Kasumi-1 (cell line): Measurements from ENCODE around the gene TFPI.

Source experiments
- DNase-seq, 2 experiments: peaks; one replicate each; lab custom pipeline; 2025; lab: John Stamatoyannopoulos, UW

The TFPI gene

DNA sequence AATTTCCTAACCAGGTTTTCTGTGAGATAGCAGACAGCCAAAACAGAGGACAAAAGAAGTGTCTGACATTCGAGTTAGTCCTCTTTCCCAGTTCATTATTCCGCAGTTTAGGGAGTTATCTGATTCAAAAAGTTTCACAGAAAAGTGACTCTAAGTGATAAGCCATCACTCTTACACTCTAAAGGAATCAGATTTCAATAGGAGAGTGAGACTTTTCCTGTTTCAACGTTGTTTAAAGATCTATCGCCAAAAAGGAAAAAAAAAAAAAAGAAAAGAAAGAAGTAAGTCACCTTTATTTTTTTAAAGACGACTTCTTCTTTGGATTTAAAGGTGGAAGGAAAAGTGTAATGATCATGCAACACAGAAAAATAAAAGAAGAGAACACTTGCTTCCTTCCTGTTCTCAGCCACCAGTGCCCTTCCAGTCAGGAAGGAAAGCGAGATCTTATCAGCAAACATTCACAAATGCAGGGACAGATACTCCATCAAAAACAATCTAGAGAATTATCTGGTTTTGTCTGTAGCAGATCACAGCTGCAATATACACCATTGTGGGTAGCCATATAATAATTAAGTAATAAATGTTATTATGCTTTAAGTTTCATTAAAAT is 49.8 kb downstream of the TFPI start:
- DNase-seq: peak; percentile 23 to 24

DNA sequence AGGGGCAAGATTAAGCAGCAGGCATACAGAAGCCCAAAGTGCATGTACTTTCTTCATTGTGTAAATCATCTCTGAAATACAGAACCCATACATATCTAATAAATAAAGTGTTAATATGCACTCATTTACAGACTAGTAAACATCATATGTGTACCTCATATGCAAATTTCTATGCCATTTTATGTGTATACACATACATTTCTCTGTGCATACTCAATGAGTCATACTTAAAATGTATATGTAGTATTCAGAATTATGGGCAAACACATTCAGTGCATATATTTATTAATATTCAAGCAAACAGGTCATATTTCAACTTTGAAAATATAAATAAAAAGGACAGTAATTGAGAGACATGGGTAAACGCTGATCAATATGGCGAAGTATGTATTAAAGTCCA is 50.5 kb downstream of the TFPI start:
- DNase-seq: no peak

DNA sequence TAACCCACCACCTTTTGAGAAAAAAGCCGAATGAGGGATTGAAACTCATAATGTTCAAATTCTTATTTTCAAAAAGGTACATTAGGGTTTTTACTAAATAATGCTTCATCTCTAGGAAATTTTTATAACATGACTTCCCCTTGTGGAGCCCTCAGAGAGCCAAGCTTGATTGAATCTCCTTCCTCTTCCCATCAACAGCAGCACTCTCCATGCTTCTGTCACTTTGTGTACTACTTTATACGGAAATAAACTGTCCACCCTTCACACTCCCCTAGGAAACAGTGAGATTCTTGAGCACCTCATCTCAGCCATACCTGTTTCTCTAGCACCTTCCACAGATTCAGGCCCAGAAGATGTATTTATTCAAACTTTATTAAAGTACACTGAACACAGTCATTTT is 51.8 kb downstream of the TFPI start:
- DNase-seq: peak; percentile 11 to 38

DNA sequence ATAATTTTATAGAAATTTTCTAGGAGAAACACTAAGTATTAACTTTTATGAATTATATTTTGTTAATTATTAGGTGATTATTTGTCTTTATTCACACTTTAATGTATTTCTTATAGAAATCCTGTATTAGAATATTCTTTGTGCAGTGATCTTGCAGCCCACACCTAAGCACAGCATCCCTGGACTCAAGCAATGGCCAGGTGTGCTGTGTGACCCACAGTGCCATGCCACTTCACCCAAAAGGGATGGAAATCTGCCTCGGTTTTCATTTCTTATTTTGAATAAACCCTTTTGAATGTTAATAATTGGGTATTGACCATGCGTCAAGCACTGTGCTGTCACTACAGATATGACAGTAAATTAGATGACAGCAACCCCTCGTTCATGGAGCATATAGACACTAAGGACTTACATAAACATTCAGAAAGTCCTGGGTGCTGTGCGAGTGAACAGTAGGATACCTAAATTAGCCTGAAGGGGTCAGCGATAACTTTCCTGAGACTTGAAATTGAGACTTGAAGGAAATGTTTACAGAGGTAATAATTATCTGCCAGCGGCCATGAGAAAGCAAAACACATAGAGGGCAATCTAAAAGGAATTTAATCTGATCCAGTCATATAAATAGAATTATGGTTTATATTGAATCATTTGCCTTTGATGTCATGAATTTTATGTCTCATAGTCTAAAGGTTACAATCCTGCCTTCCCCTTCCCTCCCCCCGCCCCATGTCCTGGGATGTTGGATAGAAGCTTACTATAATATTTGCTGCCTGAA is 53.5 kb downstream of the TFPI start:
- DNase-seq: peak; percentile 83 to 93

DNA sequence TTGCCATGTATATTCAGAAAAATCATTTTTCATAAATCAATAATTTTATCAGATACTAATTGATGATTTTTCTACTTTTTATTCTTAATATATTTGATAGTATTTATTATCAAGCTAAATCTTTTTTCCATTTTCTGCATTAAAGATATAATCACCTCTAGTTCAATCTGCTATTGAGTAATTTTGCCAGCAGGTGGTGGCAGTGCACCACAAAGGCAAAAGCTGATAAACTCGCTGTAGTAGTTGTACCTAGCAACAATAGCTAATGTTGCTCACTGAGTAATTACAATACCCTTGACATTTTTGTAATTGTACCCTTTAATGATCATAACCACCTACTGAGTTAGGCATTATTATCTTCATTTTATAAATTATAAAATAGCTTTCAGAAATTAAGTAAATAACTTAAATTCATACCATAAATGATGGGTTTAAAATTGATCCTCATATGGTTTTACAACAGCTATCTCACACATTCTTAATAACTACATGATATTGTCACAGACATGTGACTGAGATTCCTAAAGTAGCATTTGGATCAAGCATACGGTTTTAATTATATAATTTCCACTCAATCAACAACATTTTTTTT is 54.2 kb downstream of the TFPI start:
- peak; percentile 85 to 87 for DNase-seq

DNA sequence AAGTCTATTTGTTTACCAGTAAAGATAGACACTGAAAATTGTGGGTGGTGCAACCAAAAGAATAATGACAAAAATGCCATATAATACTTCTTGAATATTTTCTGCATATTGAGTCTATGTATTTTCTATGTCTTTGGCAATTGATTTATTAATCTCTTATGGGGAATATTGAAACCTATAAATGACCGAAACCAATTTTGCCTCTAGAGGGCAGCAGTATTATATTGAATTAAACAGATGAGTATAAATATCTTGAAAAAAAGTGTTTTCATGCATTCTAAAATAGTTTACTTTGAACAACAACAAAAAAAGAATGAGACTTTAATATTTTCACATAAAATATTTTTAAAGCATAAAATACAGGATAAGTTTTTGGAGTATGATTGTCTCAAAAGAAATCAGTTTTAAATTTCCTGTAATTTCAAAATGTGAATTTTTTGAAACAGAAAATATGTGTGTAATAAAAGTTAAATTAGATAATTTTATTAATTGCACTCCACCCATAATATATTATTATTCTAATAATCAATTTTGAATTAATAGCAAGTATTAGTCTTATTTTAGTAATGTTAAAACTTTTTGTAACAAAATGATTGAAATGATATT is 56.3 kb downstream of the TFPI start:
- DNase-seq: peak; percentile 21 to 61

DNA sequence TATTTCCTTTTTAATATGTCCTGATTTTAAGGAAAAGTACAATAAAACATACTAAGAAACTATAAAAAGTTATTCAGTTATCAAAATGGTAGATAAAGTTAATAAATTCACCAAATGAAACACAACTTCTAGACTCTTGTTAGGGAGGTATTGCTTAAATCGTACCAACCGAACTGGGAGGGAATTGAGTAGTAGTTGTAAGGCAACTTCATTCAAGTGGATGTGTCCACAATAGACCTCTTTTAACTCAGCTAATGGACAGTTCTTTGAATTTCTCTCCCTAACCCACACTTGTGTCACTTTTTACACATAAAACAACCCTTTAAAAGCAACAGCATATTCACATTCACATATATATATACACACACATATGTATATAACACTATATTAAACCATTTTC is 57.1 kb downstream of the TFPI start:
- no peak for DNase-seq

DNA sequence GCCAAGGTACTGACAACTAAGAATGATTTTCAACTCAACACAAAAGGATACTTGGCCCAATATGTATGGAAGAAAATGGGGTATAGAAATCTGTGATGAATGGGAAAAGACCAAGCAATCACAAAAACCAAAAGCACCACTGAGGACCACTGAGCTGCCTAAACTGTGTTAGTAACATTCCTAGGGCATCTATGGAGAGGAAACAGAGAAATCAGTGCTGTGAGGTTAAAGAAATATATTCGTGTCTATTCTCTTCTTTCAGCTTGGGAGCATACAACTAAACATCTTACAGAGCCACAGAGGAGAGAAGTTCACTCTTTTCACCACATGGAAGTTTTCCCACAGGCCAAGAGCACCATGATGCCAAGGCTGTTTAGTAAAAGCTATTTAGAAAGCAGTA is 58.9 kb downstream of the TFPI start:
- DNase-seq: no peak

DNA sequence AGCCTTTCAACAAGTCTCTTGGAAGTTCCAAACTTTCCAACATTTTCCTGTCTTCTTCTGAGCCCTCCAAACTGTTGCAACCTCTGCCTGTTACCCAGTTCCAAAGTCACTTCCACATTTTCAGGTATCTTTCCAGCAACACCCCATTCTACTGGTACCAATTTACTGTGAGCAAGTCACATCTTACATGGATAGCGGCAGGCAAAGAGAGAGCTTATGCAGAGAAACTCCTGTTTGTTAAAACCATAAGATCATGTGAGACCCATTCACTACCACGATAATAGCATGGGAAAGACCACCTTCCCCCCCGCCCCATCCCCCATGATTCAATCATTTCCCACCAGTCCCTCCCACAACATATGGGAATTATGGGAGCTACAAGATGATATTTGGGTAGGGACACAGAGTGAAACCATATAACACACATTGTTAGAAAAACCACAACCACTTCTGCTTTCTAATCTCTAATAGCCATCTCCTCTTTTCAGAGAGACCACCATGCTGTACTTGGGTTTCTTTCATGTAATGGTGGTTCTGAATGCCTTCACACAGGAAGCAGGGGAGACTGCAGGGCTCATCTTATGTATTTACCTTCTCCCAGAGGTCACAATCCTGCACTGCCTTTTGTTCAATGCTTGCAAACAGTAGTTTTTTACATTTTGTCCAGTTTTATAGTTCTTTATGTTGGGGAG is 60.2 kb downstream of the TFPI start:
- DNase-seq: peak; percentile 31 to 59

DNA sequence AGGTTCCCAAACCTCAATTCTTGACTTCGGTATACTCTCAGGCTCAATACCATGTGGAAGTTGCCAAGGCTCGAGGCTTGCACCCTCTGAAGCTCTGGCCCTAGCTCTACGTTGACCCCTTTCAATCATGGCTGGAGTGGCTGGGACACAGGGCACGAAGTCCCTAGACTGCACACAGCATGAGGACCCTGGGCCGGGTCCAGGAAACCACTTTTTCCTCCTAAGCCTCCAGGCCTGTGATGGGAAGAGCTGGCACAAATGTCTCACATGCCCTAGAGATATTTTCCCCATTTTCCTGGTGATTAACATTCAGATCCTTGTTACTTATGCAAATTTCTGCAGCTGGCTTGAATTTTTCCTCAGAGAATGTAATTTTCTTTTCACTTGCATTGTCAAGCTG is 61.1 kb downstream of the TFPI start:
- no peak for DNase-seq

DNA sequence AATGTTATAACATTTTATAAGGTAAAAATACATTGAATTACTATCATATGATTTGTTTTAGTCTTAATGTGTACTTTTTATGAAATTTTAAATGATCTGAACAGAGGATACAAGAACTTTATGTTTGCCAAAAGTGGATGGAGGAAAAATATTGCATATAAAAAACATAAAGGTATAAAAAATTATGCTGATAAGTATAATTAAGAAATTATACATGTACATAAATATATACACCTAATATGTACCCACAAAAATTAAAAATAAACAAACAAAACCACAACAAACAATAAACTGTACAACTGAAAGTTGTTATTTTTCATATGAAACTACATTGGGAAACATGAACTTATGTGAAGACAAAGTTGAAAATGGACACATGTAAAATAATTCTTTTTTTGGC is 68.0 kb downstream of the TFPI start:
- no peak for DNase-seq

DNA sequence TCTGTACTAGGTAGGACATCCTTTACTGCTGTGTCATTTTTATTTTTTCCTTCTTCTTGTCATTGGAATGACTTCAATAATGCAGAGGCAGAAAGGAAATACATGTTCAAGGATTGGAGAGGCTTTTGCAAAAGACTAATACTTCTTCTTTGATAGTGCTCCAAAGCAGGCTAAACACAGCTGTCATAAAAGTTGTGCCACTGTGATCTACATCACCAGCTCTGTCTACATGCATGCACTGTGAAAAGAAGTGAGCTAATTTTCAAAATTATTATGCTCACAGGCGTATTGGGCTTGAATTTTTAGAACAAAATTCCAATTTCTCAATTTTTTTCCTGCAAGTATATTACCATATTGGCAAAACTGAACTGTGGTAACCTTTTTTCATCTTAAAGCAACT is 68.7 kb downstream of the TFPI start:
- no peak for DNase-seq

DNA sequence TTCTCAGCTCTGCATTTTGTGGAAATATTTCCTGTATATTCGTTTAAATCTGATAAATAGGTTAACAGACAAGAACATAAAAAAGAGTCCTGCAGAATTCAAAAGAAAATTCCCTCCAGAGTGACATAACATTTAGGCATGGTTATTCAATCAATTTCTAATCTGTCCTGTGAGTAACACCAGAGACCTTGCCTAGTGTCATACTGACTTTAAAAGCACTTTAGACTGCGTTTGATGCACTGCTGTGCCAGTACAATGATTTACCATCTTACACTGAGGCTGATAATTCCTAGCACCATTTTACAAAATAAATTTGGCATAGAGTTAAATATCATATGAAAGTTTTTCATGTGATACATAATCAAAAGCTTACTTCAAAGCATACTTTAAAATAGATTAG is 70.7 kb downstream of the TFPI start:
- DNase-seq: no peak

DNA sequence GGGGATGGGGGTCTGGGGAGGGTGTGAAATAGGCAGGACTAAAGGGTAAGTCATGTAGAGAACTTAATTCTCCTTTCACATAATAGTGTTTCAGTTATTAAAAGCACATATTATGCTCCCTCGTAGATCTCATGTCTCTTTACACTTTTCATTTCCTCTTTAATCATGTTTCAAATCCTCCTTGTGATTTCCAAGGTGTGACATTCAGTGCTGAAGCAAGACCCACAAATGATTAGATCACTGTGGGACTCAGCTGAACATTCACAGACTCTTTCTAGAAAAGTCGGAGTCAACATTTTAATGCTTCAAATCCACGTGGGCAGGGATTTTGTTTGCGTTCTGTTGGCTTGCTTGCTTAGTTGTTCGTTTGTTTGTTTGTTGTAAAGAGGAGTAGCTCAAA is 71.4 kb downstream of the TFPI start:
- DNase-seq: no peak

DNA sequence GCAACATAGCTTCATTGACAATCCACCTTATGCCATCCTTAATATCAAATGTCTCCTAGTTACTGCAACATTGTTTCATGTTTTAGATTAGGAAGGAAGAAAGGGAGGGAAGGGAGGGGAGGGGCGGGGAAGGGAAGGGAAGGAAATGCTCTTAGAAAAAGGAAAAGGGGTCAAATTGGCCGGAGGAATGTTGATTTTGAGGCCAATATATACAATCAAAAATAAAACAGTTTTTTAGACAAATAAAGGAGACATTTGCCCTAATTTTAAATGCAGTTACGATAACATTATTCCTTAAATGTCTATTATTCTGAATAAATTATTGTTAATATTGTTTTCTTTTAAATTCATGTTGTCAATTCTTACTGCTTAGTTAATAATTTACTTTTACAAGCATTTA is 72.7 kb downstream of the TFPI start:
- DNase-seq: no peak

DNA sequence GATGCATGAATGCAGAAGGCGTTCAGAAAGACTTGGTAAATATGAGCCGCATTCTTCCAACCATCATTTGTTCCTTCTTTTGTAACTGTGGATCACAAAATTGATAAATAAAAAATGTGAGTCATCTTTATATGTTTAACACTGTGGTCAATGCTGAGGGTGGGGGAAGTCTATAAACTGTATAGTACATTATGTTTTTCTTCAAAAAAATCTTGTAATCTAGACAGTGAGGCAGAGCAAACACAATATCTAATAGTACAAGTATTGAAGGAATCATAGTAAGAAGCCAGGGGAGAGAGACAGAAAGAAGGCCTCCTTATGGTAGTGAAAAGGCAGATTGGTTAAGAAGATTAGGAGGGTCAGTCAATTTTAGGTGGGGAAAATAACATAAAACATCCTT is 75.5 kb downstream of the TFPI start:
- no peak for DNase-seq

DNA sequence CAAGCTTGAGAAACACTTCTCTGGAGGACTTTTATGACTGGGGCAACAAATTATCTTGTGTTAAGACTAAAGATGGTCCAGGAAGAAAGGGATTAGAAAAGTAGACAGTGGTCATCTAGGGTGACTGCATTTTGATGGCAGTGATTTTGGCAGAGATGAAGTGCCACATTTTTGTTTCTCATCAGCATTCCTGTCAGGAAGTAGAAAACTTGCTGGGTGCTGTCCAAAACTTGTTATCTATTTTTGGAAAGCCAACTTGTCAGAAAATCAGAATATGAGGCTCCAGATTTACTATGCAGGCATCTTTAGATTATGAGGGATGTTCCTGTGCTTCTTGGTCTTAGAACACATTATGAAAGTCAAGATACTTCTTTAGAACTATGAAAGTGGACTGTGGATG is 77.2 kb downstream of the TFPI start:
- DNase-seq: no peak

DNA sequence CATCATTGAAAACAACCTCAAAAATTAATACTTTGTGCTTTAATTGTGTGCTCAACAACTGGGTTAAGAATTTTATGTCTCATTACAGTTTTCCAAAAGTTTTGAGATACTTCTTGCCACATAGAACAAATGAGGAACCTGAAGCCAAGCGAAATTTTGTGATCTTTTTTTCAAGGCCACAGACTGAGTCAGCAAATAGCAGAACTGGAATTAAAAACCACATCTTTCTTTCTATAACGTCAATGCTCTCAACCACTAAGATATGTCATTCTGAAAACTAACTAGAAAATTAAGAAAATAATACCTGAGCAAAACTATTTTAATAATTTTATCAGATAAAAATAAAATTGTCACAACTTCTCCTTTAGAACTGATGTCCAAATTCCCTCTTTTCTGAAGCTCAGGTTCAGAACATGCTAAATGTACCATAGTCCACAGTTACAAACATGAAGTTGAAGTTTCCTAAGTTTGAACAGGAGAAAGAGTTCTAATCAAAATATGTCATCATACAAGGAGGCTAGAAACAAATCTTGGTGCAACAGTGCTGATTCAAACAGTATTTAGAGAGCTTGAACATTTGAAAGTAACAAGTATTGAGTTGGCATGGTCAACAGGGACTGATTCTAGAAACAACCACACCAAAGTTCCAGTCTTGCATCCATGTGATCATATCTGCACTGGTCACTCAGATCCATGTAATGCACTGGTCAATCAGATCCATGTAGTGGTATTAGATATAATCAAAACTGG is 78.6 kb downstream of the TFPI start:
- DNase-seq: peak; percentile 94 to 98

DNA sequence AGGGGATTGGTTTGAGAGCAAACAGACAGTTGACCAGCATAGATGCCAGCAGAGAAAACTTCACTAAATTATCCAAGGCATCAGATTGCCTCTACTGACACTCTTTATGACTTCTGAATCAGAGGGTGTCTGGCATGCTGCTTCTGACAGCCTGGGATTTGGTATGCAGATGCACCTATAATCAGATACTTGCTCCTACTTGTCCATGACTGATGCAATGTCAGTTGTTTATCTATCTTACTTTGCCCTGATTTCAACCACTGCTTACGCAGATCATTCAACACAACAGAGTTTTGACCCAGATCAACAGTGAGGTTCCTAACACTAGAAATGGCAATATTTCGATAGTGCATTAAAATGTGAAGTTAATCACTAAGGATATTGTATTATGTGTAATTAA is 83.5 kb downstream of the TFPI start:
- no peak for DNase-seq

DNA sequence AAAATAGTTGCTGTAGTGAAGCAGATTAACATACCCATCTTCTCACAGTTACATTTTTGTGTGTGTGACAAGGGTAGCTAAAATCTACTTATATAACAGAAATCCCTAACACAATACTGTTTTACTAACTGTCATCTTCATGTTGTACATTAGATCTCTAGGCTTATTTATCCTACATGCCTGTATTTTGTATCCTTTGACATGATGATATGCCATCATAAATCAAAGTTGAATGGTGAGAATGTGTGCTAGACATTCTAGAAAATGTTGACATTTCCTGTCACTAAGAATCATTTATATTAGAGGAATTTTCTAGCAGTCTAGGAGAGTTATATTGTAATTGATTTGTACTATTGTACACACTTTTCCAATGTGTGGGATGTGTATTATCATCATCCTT is 84.7 kb downstream of the TFPI start:
- DNase-seq: no peak

DNA sequence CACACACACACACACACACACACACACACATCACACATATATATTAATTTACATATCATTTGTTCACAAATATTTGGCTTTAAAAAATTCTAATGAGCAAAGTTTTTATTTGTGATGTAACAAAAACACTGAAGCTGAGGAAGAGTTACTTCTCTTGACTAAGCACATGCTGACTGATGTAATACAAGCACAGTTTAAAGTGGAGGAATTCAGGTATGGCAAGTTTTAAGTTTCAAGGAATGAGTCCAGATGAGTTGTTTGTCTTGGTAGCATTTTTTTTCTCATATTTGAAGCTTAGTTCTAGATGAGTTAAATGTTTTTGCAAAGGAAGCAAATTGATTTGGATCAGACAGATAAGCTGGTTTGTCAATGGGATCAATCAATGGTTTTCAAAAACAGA is 86.0 kb downstream of the TFPI start:
- no peak for DNase-seq
